HepG2 (cell line): ENCODE measurements around the gene AP1M1. TPM values are rescaled to one million over a fixed set of nuclear protein-coding genes. Genes with fewer than 3 reads are reported as not detected.
A peak's percentile ranks its signal among the peaks of the same experiment; 100 is the strongest.

Experiments used
- ASH2L ChIP-seq: fragments of 300-600, 200-600 bp; sonication (generic); IDR thresholded peaks from 2 replicates; pipeline ENCODE4 v1.7.0; 2017; ENCODE audit warnings: low read depth, mild to moderate bottlenecking, moderate library complexity, mixed read lengths, low read length; ENCODE audit not compliant: insufficient read length
- CREBL2 ChIP-seq: sonication (generic); formaldehyde crosslinking; IDR thresholded peaks from 2 replicates; pipeline ENCODE4 v1.8.1; 2023; ENCODE audit warnings: missing genetic modification reagents, mild to moderate bottlenecking, borderline replicate concordance
- CTCF ChIP-seq: sonication (generic); formaldehyde crosslinking; IDR thresholded peaks from 2 replicates; pipeline ENCODE4 v1.5.0; 2020; ENCODE audit warnings: mild to moderate bottlenecking, missing genetic modification reagents, moderate library complexity
- FOXK1 ChIP-seq: sonication (generic); formaldehyde crosslinking; IDR thresholded peaks from 2 replicates; pipeline ENCODE4 v1.4.0; 2020; ENCODE audit warnings: low read depth, missing genetic modification reagents, borderline replicate concordance
- HIVEP1 ChIP-seq: sonication (generic); formaldehyde crosslinking; IDR thresholded peaks from 2 replicates; pipeline ENCODE4 v1.4.0; 2020; ENCODE audit warnings: mild to moderate bottlenecking, missing genetic modification reagents
- HNRNPUL1 ChIP-seq: fragments of 200-400 bp; formaldehyde crosslinking; IDR thresholded peaks from 2 replicates; pipeline ENCODE4 v1.6.1; 2017; ENCODE audit warnings: low read depth, mild to moderate bottlenecking, low read length, moderate library complexity
- MIER2 ChIP-seq: IDR thresholded peaks from 2 replicates; pipeline ENCODE4 v1.6.1; 2016; ENCODE audit warnings: missing biosample characterization, missing genetic modification reagents
- REPIN1 ChIP-seq: sonication (generic); formaldehyde crosslinking; IDR thresholded peaks from 2 replicates; pipeline ENCODE4 v1.8.0; 2022; ENCODE audit warnings: missing genetic modification reagents, low read depth, mild to moderate bottlenecking, borderline replicate concordance
- RXRB ChIP-seq: IDR thresholded peaks from 2 replicates; pipeline ENCODE4 v1.6.1; 2016; ENCODE audit warnings: borderline replicate concordance, missing genetic modification reagents, missing compliant biosample characterization
- TMF1 ChIP-seq: sonication (generic); formaldehyde crosslinking; IDR thresholded peaks from 2 replicates; pipeline ENCODE4 v1.8.1; 2022; ENCODE audit warnings: low read depth, missing genetic modification reagents
- ZNF160 ChIP-seq: sonication (generic); formaldehyde crosslinking; IDR thresholded peaks from 2 replicates; pipeline ENCODE4 v1.8.0; 2022; ENCODE audit warnings: mild to moderate bottlenecking, inconsistent platforms, missing genetic modification reagents
- ZNF251 ChIP-seq: sonication (generic); formaldehyde crosslinking; IDR thresholded peaks from 2 replicates; pipeline ENCODE4 v1.9.0; 2021; ENCODE audit warnings: mild to moderate bottlenecking, missing genetic modification reagents
- ZNF280D ChIP-seq: sonication (generic); formaldehyde crosslinking; IDR thresholded peaks from 2 replicates; pipeline ENCODE4 v1.5.1; 2020; ENCODE audit warnings: mild to moderate bottlenecking, missing genetic modification reagents
- ZNF572 ChIP-seq: sonication (generic); formaldehyde crosslinking; IDR thresholded peaks from 2 replicates; pipeline ENCODE4 v1.5.1; 2020; ENCODE audit warnings: mild to moderate bottlenecking, missing genetic modification reagents
- ZNF607 ChIP-seq: sonication (generic); formaldehyde crosslinking; IDR thresholded peaks from 2 replicates; pipeline ENCODE4 v1.5.1; 2020; ENCODE audit warnings: missing genetic modification reagents, mild to moderate bottlenecking, borderline replicate concordance
- ZNF629 ChIP-seq: sonication (generic); formaldehyde crosslinking; conservative IDR thresholded peaks from 2 replicates; pipeline ENCODE4 v1.5.0; 2020; ENCODE audit warnings: missing genetic modification reagents
- ZNF740 ChIP-seq: sonication (generic); formaldehyde crosslinking; IDR thresholded peaks from 2 replicates; pipeline ENCODE4 v1.4.0; 2020; ENCODE audit warnings: missing genetic modification reagents
- ZNF878 ChIP-seq: sonication (generic); formaldehyde crosslinking; IDR thresholded peaks from 2 replicates; pipeline ENCODE4 v1.8.1; 2023; ENCODE audit warnings: mild to moderate bottlenecking, missing genetic modification reagents, moderate library complexity
- polyA plus RNA-seq, 8 experiments: library from polyadenylated mRNA; depleted of rRNA in 3 of 8; stranded (reverse) in 7 of 8; unstranded in 1 of 8; fragments of >200 nt; fragmentation: Illumina TruSeq in 4 of 8; extraction: Trizol in 4 of 8; gene quantifications; 2 replicates each; pipeline versions ENCODE4 v1.2.1 to v1.2.3, GENCODE V29; 2011 to 2016; ENCODE audit warnings: low read depth in 4 of 8, missing spikeins in 1 of 8, mixed read lengths in 1 of 8; ENCODE audit not compliant: insufficient read depth in 1 of 8
- total RNA-seq, 5 experiments: library from RNA; depleted of rRNA; stranded (reverse); fragments of >200 nt; fragmentation: Illumina TruSeq; extraction: Trizol; gene quantifications; 2 replicates each; pipeline ENCODE4 v1.2.3, GENCODE V29; 2016; ENCODE audit warnings: low read depth in 1 of 5
- TF ChIP-seq, protein P1 (sequence below): IDR thresholded peaks from 2 replicates; pipeline ENCODE4 v1.6.1; 2016
- TF ChIP-seq, protein P2 (sequence below): sonication (generic); formaldehyde crosslinking; IDR thresholded peaks from 2 replicates; pipeline ENCODE4 v1.4.0; 2020; ENCODE audit warnings: missing genetic modification reagents

AP1M1 gene
- total and polyA plus RNA-seq, 2 of the 13 experiments (the other 11 are each of a cell fraction or from before 2014, with no cell fraction given): 34.4 to 46.1 TPM

GRCh38 chr19:16200038-16201010, 2.6 kb downstream of the AP1M1 start (continued):
- TF ChIP-seq MIER2 (CRISPR knock-in tag) (peak; percentile 68; the same call in 1 of the 2 replicates), CTCF (CRISPR knock-in tag) (peak; percentile 71), ZNF160 (CRISPR knock-in tag) (no peak), ZNF251 (no peak), ZNF607 (0 out of 2 replicates have a peak, but pooled peaks have one; percentile 31), CREBL2 (CRISPR knock-in tag) (no peak), HNRNPUL1 (no peak), ZNF572 (CRISPR knock-in tag) (0 out of 2 replicates have a peak, but pooled peaks have one; percentile 73), FOXK1 (CRISPR knock-in tag) (peak; percentile 28; the same call in 1 of the 2 replicates), ZNF629 (peak; percentile 47; the same call in 1 of the 2 replicates), ASH2L (peak; percentile 46), ZNF878 (CRISPR knock-in tag) (no peak), ZNF740 (CRISPR knock-in tag) (peak; percentile 43; the same call in 1 of the 2 replicates), ZNF280D (CRISPR knock-in tag) (peak; percentile 57; the same call in 1 of the 2 replicates), REPIN1 (CRISPR knock-in tag) (peak; percentile 95), RXRB (peak; percentile 74; the same call in 1 of the 2 replicates), HIVEP1 (CRISPR knock-in tag) (peak; percentile 20; the same call in 1 of the 2 replicates), TMF1 (no peak)
- TF ChIP-seq, protein P1, sequence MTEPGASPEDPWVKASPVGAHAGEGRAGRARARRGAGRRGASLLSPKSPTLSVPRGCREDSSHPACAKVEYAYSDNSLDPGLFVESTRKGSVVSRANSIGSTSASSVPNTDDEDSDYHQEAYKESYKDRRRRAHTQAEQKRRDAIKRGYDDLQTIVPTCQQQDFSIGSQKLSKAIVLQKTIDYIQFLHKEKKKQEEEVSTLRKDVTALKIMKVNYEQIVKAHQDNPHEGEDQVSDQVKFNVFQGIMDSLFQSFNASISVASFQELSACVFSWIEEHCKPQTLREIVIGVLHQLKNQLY (CRISPR knock-in tag): no peak
- TF ChIP-seq, protein P2, sequence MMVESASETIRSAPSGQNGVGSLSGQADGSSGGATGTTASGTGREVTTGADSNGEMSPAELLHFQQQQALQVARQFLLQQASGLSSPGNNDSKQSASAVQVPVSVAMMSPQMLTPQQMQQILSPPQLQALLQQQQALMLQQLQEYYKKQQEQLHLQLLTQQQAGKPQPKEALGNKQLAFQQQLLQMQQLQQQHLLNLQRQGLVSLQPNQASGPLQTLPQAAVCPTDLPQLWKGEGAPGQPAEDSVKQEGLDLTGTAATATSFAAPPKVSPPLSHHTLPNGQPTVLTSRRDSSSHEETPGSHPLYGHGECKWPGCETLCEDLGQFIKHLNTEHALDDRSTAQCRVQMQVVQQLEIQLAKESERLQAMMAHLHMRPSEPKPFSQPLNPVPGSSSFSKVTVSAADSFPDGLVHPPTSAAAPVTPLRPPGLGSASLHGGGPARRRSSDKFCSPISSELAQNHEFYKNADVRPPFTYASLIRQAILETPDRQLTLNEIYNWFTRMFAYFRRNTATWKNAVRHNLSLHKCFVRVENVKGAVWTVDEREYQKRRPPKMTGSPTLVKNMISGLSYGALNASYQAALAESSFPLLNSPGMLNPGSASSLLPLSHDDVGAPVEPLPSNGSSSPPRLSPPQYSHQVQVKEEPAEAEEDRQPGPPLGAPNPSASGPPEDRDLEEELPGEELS: peak; percentile 54
